Activated CD8-positive, alpha-beta T cell treated with anti-CD3 and anti-CD28 coated beads, Interleukin-2, amount 10 ng/mL, durations not matched to agents 7 days and 5 days (primary cell): ENCODE measurements around the gene MAPK8IP2. TPM values are rescaled to one million over a fixed set of nuclear protein-coding genes. Genes with fewer than 3 reads are reported as not detected.

Experiments
- ATAC-seq: fragments of 150-1000 bp; cut with Tn5 transposase; one replicate; pipeline ENCODE4 v1.10.0; 2021; ENCODE audit warnings: moderate library complexity
- CTCF ChIA-PET: fragments of 350-600 bp; sonication (Branson Sonifier 250); formaldehyde crosslinking; loops from one replicate; lab custom pipeline; 2021; ENCODE audit warnings: antibody characterized with exemption; lab: Charles Lee
- POLR2A ChIA-PET: fragments of 350-600 bp; sonication (Branson Sonifier 250); formaldehyde crosslinking; loops from one replicate; lab custom pipeline; 2021; ENCODE audit warnings: antibody characterized with exemption; lab: Charles Lee
- DNase-seq: peaks from one replicate; pipeline ENCODE4 v3.0.0-alpha.2; 2020
- H3K27ac Mint-ChIP-seq: one replicate; pipeline ENCODE4 v1.8.0; 2021; ENCODE audit warnings: mild to moderate bottlenecking, mixed read lengths
- H3K27me3 Mint-ChIP-seq: one replicate; pipeline ENCODE4 v1.8.0; 2021; ENCODE audit warnings: low read depth, mixed read lengths
- H3K36me3 Mint-ChIP-seq: one replicate; pipeline ENCODE4 v1.8.0; 2021; ENCODE audit warnings: low read depth, mixed read lengths
- H3K4me1 Mint-ChIP-seq: one replicate; pipeline ENCODE4 v1.8.0; 2021; ENCODE audit warnings: low read depth, mixed read lengths
- H3K4me3 Mint-ChIP-seq: one replicate; pipeline ENCODE4 v1.8.0; 2021; ENCODE audit warnings: mild to moderate bottlenecking, mixed read lengths
- H3K9me3 Mint-ChIP-seq: one replicate; pipeline ENCODE4 v1.8.0; 2022; ENCODE audit warnings: mixed read lengths; ENCODE audit not compliant: insufficient read depth
- total RNA-seq, 2 experiments: library from RNA; stranded (reverse); gene quantifications; one replicate each; pipeline ENCODE4 v1.2.3, GENCODE V29; 2021

MAPK8IP2 gene
- total RNA-seq, 2 experiments from 2014 or later = 0.29 to 0.31 TPM

- no peaks in the 10 kb centered on the region for H3K27me3 Mint-ChIP-seq
- H3K27ac Mint-ChIP-seq = peak overlapping the region; percentile 12
- no peak overlapping the region for H3K4me3 Mint-ChIP-seq
- ATAC-seq = no peak
- POLR2A ChIA-PET = interaction anchor here (0.6 to 1.7 kb wide), 4 partner anchors 13 to 124 kb away, joined by 3 to 4 read pairs (median 4); partner anchors contain the start of gene SCO2
- CTCF ChIA-PET = interaction anchor here (0.9 to 2.0 kb wide), 3 partner anchors 13 to 51 kb away, joined by 3 to 13 read pairs (median 4); partner anchors contain the start of genes SCO2 and SYCE3
- peaks cover 31% of the 10 kb centered on the region for H3K4me1 Mint-ChIP-seq
- DNase-seq = no peak
- peaks cover 33% of the 10 kb centered on the region for H3K36me3 Mint-ChIP-seq
- no peaks in the 10 kb centered on the region for H3K9me3 Mint-ChIP-seq
Measured at GRCh38 chr22:50576070-50576469, 24.5 kb upstream of the MAPK8IP2 start.

GRCh38 chr22:50576806-50577696, 23.5 kb upstream of the MAPK8IP2 start:
- no peaks in the 10 kb centered on the region for H3K27me3 Mint-ChIP-seq
- H3K4me1 Mint-ChIP-seq = peaks cover 41% of the 10 kb centered on the region
- peaks cover 39% of the 10 kb centered on the region for H3K36me3 Mint-ChIP-seq
- ChIA-PET CTCF (interaction anchor here (2.0 kb wide), 1 partner anchor 14 kb away, joined by 13 read pairs; the partner anchor contains the start of gene SYCE3), POLR2A (interaction anchor here (0.5 to 2.4 kb wide), 6 partner anchors 14 to 234 kb away, joined by 3 to 10 read pairs (median 3); partner anchors contain the start of genes SCO2 and SYCE3)
- H3K4me3 Mint-ChIP-seq = peak overlapping the region; percentile 51
- no peaks in the 10 kb centered on the region for H3K9me3 Mint-ChIP-seq
- H3K27ac Mint-ChIP-seq = peak overlapping the region; percentile 83
- no peak for ATAC-seq
- DNase-seq = no peak

- DNase-seq = no peak
- no peak for ATAC-seq
- H3K27ac Mint-ChIP-seq = peak overlapping the region; percentile 83
- POLR2A ChIA-PET = interaction anchor here (0.5 to 2.4 kb wide), 3 partner anchors 44 to 234 kb away, joined by 3 to 10 read pairs (median 4); partner anchors contain the start of gene SCO2
- peaks cover 41% of the 10 kb centered on the region for H3K4me1 Mint-ChIP-seq
- no peaks in the 10 kb centered on the region for H3K27me3 Mint-ChIP-seq
- H3K4me3 Mint-ChIP-seq = peak overlapping the region; percentile 51
- peaks cover 35% of the 10 kb centered on the region for H3K36me3 Mint-ChIP-seq
- H3K9me3 Mint-ChIP-seq = no peaks in the 10 kb centered on the region
- CTCF ChIA-PET = interaction anchor here (2.0 kb wide), 1 partner anchor 15 kb away, joined by 13 read pairs; the partner anchor contains the start of gene SYCE3
Measured at GRCh38 chr22:50577697-50577986, 23.0 kb upstream of the MAPK8IP2 start.

GRCh38 chr22:50577987-50578775, 22.4 kb upstream of the MAPK8IP2 start, which contains the start of gene CPT1B:
Gene CPT1B (minus strand): TSS chr22:50578427. CDS start chr22:50577915, 512 bp downstream.
- no peaks in the 10 kb centered on the region for H3K27me3 Mint-ChIP-seq
- peak within 1 kb of the TSS; percentile 51 for H3K4me3 Mint-ChIP-seq
- DNase-seq (no peak), ATAC-seq (no peak)
- H3K9me3 Mint-ChIP-seq = no peaks in the 10 kb centered on the region
- POLR2A ChIA-PET = interaction anchor here (0.5 to 2.4 kb wide), 5 partner anchors 15 to 235 kb away, joined by 3 to 10 read pairs (median 4); partner anchors contain the start of genes SCO2 and SYCE3
- peaks cover 41% of the 10 kb centered on the region for H3K4me1 Mint-ChIP-seq
- peaks cover 36% of the 10 kb centered on the region for H3K36me3 Mint-ChIP-seq
- H3K27ac Mint-ChIP-seq = peak within 1 kb of the TSS; percentile 83
- CTCF ChIA-PET = interaction anchor here (1.0 to 2.0 kb wide), 2 partner anchors 15 kb away, joined by 9 to 13 read pairs; partner anchors contain the start of gene SYCE3

GRCh38 chr22:50578776-50579310, 21.8 kb upstream of the MAPK8IP2 start:
- CTCF ChIA-PET = interaction anchor here (1.0 kb wide), 1 partner anchor 15 kb away, joined by 9 read pairs; the partner anchor contains the start of gene SYCE3

GRCh38 chr22:50579752-50580151, 20.8 kb upstream of the MAPK8IP2 start:
- ChIA-PET CTCF (no interaction called here), POLR2A (no interaction called here)
- peaks cover 50% of the 10 kb centered on the region for H3K4me1 Mint-ChIP-seq

More at GRCh38 chr22:50578776-50579310, 21.8 kb upstream of the MAPK8IP2 start:
- ATAC-seq = no peak
- peaks cover 48% of the 10 kb centered on the region for H3K4me1 Mint-ChIP-seq
- peak overlapping the region; percentile 11 for H3K27ac Mint-ChIP-seq
- no peak for DNase-seq
- POLR2A ChIA-PET = interaction anchor here (0.8 to 2.4 kb wide), 4 partner anchors 16 to 54 kb away, joined by 3 to 10 read pairs (median 4); partner anchors contain the start of genes SCO2 and SYCE3
- H3K27me3 Mint-ChIP-seq = no peaks in the 10 kb centered on the region
- H3K4me3 Mint-ChIP-seq = peak overlapping the region; percentile 34
- no peaks in the 10 kb centered on the region for H3K9me3 Mint-ChIP-seq
- peaks cover 41% of the 10 kb centered on the region for H3K36me3 Mint-ChIP-seq

GRCh38 chr22:50581031-50581949, 19.3 kb upstream of the MAPK8IP2 start:
- ATAC-seq (no peak), DNase-seq (no peak)
- CTCF ChIA-PET = interaction anchor here (1.0 to 3.5 kb wide), 5 partner anchors 16 to 56 kb away, joined by 3 to 19 read pairs (median 10); partner anchors contain the start of genes SCO2 and SYCE3
- H3K27ac Mint-ChIP-seq = peak overlapping the region; percentile 86
- H3K36me3 Mint-ChIP-seq = peaks cover 42% of the 10 kb centered on the region
- H3K4me3 Mint-ChIP-seq = peak overlapping the region; percentile 98
- no peaks in the 10 kb centered on the region for H3K9me3 Mint-ChIP-seq
- POLR2A ChIA-PET = interaction anchor here (0.8 to 2.7 kb wide), 8 partner anchors 15 to 56 kb away, joined by 3 to 31 read pairs (median 8); partner anchors contain the start of gene SCO2
- no peaks in the 10 kb centered on the region for H3K27me3 Mint-ChIP-seq
- peaks cover 50% of the 10 kb centered on the region for H3K4me1 Mint-ChIP-seq

More at GRCh38 chr22:50579752-50580151, 20.8 kb upstream of the MAPK8IP2 start:
- Mint-ChIP-seq H3K27ac (peak overlapping the region; percentile 68), H3K9me3 (no peaks in the 10 kb centered on the region), H3K4me3 (no peak overlapping the region), H3K27me3 (no peaks in the 10 kb centered on the region), H3K36me3 (peaks cover 42% of the 10 kb centered on the region)
- DNase-seq (no peak), ATAC-seq (no peak)

GRCh38 chr22:50581950-50582492, 18.6 kb upstream of the MAPK8IP2 start:
- DNase-seq = peak; percentile 47

GRCh38 chr22:50582493-50583293, 17.9 kb upstream of the MAPK8IP2 start, which contains the start of gene CHKB:
Gene CHKB (minus strand): TSS chr22:50582849. CDS start chr22:50582781, 68 bp downstream.
- peak within 1 kb of the TSS; percentile 94 for H3K27ac Mint-ChIP-seq
- no peaks in the 10 kb centered on the region for H3K9me3 Mint-ChIP-seq
- no peaks in the 10 kb centered on the region for H3K27me3 Mint-ChIP-seq
- H3K4me1 Mint-ChIP-seq = peaks cover 43% of the 10 kb centered on the region
- peak within 1 kb of the TSS; percentile 98 for H3K4me3 Mint-ChIP-seq
- POLR2A ChIA-PET = interaction anchor here (0.5 to 2.7 kb wide), 16 partner anchors 17 to 75 kb away, joined by 3 to 31 read pairs (median 4); partner anchors contain the start of genes LMF2, NCAPH2, SCO2 and SYCE3
- ATAC-seq (peak; percentile 96), DNase-seq (peak; percentile 99)
- H3K36me3 Mint-ChIP-seq = peaks cover 33% of the 10 kb centered on the region
- CTCF ChIA-PET = interaction anchor here (0.8 to 3.5 kb wide), 5 partner anchors 10 to 57 kb away, joined by 3 to 19 read pairs (median 10); partner anchors contain the start of genes SCO2 and SYCE3

More at GRCh38 chr22:50581950-50582492, 18.6 kb upstream of the MAPK8IP2 start:
- Mint-ChIP-seq H3K9me3 (no peaks in the 10 kb centered on the region), H3K4me3 (peak overlapping the region; percentile 98), H3K27ac (peak overlapping the region; percentile 94), H3K36me3 (peaks cover 37% of the 10 kb centered on the region), H3K4me1 (peaks cover 49% of the 10 kb centered on the region), H3K27me3 (no peaks in the 10 kb centered on the region)
- POLR2A ChIA-PET = interaction anchor here (0.8 to 2.7 kb wide), 13 partner anchors 16 to 74 kb away, joined by 3 to 31 read pairs (median 5); partner anchors contain the start of genes LMF2, NCAPH2, SCO2 and SYCE3
- CTCF ChIA-PET = interaction anchor here (0.8 to 3.5 kb wide), 6 partner anchors 9 to 56 kb away, joined by 3 to 19 read pairs (median 8); partner anchors contain the start of genes SCO2 and SYCE3
- no peak for ATAC-seq
